GM19238 (cell line): ENCODE data around the gene WASF2.
"Not testable (repeated sequence)": the region's sequence is repeated elsewhere in the genome, so short reads cannot be mapped to it uniquely, and the experiment has no call there.

Experiments
- DNase-seq: peaks from one replicate; pipeline ENCODE4 v3.0.0; 2011; ENCODE audit warnings: low spot score; ENCODE audit not compliant: insufficient read length

WASF2 gene

DNA sequence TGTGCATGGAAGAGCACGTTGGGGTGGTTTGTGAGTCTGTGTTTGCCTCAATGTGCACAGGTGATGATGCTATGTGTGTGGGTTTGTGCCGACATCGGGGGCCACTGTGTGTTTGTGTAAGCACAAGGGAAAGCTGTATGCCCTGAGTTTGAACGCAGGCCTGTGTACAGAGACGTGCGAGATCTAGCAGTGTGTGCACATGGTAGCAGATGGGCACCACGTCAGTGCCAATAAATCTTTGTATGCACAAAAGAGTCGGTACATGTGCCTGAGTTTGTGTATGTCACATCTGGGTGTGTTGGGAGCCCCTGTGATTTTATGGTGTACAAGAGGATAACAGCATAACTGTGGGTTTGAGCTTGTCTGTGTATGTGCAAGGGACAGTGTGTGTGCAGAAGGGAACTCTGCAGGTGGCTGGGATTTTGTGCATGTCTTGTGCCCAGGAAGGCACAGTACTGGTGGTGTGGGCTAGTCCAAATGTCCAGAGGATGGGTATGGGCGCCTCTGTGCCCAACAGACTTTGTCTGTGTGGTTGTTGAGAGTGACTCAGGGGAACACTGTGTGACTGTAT is 32.0 kb upstream of the WASF2 start:
- no peak for DNase-seq

DNA sequence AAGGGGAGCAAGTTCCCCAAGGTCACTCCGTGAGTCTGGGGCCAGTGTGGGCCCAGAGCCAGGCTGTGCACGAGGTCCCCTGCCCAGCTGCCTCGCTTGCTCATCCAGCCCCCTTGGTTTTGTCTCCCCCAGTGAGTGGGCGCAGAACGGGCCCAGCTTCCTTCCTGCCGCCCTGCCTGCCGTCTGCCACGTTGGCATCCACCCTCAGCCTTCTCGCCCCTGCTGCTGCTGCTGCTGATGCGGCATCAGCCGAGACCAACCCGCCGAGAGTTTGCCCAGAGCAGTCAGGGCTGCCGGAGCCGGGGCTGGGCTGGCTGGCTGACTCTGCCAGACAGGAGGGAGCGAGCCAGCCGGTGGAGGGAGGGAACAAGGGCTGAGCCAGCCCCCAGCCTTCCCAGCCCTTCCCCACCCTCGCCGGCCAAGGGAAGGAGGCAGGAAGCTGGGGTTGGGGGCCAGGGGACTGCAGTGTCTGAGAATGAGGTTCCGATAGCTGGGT is 31.4 kb upstream of the WASF2 start:
- no peak for DNase-seq

DNA sequence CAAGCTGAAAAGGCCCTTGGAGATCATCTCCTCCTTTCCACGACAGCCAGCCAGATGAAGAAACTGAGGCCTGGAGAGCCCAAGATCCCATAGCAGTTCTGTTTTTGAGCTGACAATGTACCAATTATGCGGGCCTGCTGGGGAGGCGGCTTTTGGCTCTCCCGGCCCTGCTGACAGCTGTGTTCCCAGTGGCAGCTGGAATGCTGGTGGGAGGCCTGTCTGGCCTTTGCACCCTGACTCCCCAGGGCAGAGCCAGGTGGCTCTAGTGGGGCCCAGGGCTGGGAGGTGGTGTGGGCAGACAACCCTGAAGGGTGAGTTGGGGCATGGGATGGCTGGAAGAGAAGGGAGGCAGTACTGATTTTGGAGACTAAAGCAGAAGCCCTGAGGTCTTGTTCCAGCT is 30.7 kb upstream of the WASF2 start:
- DNase-seq, result no peak

DNA sequence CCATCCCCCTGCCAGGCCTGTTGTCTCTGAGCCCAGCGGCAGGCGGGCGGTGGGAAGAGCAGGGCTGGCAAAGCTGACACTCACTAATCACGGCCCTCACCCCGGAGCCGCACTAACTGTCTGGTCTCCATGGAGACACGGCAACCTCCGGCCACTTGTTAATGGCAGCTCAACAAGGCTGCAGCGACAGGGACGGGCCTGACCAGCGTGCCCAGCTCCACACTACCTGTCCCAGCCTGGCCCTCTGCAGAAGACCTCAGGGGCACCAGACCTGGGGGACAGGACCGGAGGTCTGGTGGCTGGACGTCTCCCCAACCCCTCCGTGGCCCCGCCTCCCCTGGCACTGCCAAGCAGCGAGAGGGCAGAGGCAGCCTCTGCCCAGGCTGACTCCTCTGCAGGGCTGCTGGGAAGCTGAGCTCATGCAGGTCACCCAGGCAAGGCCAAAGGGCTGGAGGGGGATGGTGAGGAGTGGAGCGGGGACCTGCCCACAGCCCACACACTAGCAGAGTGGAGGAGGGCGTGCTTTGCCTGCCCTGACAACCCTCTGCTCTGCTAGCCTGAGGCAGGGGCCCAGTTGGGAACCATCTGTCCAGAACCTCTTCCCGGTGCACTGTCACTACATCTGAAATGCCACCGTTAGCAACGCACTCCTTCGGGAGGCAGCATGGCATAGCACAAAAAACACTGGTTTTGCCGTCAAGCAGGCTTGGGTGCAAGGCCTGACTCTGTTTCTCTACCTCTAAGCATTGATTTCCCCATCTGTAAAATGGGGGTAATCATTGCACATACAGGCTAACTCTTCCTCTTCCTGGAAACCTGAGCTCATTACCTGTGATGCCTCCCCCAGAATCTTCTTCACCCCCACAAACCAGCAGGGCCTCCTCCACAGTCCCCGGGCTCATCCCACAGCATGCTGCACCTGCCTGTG is 29.6 kb upstream of the WASF2 start:
- DNase-seq, result no peak

DNA sequence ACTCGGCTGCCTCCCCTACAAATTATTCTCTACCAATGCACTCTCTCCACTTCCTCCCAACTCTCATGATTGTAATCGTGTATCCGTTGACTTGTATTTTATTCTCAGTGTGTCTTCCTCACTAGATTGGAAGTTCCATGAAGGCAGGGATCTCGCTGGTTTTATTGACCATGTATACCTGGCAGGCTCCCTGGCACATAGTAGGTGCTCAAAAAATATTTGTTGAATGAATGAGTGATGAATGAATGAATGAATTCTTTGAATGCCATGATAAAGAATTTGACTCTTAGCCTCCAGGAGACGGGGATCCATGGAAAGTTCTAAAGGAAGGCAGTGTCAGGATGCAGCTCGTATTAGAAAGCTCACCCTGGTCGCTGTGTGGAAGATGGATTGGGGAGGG is 28.8 kb upstream of the WASF2 start:
- no peak for DNase-seq

DNA sequence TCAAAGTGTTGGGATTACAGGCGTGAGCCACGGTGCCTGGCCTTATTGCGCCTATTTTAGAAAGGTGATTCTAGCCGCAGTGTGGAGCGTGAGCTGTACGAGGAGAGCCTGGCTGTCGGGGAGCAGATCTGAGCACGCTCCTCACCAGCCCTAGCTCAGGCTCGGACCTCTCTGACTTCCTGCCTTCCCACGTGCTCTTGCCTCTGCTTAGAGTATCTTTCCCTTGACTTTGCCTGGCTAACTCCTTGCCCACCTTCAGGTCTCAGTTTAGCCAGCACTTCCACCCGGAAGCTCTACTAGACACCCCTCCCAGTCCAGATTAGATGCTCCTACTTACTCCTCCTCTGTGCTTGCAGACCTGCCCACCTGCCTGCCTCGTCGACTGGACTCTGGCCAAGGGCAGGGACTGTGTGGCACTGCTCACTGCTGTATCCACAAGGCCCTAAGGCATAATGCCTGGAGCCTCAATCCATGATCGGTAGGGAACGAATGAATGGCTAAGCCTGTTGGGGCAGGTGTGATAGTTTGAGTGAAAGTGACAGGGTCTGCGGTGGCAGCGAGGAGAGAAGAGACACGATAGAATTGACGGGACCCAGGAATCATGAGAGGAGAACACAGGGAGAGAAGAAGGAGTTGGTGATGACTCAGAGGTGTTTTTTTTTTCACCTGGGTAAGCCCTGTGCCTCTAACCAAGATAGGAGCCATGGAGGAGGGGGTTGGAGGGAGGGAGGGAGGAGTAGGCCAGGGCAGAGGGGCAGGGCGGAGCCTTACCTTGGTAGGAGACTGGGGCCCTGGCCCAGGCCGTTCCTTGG is 28.1 kb upstream of the WASF2 start:
- no peak for DNase-seq

DNA sequence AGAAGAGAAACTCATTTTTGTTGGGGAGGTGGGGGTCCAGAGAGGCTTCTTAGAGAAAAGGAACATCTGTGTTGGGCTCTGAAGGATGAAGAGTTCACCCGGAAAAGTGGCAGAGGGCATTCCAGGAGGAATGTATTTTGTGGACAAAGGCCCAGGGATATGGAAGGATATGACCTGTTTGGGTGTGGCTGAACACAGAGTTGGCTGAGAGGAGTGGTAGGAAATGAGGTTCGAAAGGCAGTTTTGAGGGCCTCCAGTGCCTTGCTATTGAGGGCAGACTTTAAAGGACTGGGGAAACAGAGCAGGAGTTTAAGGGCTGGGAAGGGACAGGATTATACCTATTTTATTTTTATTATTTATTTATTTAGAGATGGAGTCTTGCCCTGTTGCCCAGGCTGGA is 27.3 kb upstream of the WASF2 start:
- DNase-seq, result no peak

DNA sequence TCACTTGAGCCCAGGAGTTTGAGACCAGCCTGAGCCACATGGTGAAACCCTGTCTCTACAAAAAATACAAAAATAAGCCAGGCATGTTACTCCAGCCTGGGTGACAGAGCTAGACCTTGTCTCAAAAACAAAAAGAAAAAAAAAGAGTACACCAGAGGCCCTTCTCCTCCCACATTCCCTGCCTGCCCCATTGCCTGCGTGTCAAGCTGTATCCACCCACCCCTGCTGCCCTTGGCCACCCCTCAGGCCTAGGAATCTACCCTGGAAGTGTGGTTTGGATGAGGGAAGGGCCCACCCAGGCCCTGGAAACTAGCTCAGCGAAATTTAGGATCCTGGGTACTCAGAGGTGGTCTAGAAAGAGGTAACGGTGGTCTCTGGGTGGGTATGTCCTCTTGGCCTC is 25.7 kb upstream of the WASF2 start:
- DNase-seq, result no peak

DNA sequence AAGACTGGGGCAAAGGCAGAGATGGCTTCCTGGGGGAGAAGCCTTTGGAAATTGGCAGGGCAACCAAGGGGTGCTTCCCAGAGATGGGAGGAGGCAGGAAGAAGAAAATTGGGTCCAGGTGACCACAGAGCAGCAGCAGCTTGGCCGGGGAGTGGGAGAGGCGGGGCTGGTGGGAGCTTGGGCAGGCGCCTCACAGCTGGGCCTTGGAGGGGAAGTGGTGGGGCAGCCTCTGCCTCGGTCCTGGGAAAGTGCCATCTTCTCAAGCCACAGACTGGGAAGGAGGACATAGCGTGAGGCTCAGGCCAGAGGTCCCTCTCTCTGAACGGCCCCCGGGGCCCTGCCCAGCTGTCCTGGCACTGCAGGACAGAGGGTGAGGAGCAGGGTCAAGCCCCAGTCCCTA is 24.0 kb upstream of the WASF2 start:
- no peak for DNase-seq

DNA sequence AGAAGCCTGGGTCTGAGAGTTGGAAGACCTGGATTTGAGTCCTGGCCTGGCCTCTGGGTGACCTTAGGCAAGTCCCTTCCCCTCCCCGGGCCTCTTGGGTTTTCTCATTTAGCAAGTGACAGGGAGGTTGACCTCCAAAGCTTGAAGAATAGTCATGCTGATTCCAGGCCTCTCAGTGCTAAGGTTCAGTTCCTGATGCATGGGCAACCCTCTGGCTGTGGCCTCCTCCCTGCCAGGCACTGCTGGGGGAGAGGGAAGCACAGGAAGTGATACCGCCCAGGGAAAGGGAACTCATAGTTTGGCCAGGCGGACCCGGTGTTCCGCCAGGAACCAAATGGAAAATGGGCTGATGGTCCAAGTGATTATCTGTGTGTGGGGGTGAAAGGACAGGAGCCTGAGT is 23.6 kb upstream of the WASF2 start:
- DNase-seq, result no peak

DNA sequence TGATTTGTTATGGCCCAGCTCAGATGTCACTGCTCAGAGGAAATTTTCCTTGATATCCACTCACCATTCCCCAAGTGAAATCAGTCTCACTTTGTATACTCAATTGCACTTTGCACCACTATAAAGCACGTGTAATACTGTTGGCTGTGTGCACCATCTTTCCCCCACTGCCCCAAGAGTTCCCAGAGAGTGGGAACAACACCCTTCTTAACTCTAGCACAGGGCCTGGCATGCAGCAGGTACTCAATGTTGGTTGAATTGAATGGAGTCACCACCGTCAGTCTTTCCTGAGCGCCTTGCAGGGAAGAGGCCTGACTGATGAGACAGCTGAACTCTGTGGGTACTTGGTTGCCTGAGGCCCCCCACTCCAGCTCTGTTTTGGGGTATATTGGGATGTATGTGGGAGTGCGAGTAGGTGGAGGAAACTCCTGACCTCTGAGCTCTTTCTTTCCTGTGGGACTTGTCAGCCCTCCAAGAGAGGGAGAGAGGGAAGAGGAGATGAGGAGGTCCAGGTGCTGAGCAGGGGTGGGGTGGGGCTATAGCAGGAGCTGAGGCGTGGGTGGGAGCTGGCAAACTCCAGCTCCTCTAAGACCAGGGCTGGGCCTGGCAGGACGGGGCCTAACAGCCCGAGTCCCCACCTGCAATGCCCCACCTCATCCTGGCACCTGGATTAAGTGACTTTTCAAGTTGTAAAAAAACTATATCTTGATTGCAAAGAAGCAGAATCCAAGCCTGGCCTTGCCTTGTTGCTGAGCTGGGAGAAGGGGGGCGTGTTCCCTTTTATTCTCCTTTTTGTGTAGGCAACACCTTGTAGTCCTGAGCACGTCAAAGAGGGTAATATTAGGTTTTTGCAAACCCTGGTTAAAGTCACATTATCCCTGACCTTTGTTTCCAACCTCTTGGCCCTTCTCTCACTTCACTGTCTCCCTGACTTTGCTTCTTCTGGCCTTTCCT is 19.4 kb upstream of the WASF2 start:
- no peak for DNase-seq

DNA sequence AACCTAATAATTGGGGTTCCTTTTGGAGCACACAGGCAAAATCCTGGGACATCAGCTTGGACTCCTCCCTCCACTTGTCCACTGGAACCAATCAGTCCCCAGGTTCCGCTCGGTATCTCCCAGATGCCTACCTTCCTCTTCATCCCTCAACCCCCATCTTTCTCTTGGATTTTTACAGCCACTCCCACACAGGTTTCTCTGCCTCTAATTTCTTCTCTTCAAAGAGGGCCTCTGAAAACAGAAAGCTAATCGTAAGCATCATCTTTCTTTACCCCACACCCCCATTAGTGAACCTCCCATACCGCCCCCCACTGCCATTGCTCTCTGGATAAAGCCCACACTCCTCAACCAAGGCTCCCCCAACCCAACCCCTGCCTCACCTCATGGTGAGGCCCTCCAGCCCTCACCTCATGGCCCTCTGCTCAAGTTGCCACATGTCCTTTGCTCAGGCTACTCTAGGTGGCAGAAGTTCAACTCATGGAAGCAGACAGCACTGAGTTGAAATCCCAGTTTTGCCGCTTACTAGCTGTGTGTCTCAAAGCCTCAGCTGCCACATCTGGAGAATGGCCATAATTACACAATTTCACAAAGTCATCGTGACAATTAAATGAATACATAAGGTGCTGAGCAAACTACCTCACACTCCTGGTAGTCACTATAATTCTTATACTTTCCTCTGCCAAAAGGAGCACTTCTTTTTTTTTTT is 18.1 kb upstream of the WASF2 start:
- DNase-seq, result no peak

DNA sequence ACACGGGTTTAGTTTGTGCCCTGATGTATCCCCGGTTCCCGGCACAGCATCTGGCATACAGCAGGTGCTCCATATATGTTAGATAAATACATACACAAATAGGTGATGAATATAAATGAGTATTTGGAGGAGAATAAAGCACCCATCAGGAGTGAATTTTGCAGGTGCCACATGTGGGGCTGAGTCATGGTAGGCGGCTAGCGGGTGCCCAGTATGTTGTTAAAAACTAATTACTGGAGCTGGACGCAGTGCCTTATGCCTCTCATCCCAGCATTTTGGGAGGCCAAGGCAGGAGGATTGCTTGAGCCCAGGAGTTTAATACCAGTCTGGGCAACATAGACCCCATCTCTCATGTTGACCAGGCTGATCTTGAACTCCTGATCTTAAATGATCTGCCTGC is 16.7 kb upstream of the WASF2 start:
- no peak for DNase-seq

DNA sequence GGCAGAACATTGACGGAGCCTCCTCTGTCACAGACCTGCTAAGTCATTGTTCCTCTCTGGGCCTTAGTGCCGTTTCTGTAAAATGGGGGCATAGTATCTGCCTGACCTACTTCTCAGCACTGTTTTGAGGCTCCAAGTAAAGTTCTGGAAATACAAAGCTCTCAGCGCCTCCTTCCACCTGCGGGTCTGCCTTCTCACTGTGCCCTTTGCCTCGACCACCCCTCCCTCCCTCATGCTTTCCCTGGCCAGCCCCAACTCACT is 15.4 kb upstream of the WASF2 start:
- DNase-seq, result no peak

DNA sequence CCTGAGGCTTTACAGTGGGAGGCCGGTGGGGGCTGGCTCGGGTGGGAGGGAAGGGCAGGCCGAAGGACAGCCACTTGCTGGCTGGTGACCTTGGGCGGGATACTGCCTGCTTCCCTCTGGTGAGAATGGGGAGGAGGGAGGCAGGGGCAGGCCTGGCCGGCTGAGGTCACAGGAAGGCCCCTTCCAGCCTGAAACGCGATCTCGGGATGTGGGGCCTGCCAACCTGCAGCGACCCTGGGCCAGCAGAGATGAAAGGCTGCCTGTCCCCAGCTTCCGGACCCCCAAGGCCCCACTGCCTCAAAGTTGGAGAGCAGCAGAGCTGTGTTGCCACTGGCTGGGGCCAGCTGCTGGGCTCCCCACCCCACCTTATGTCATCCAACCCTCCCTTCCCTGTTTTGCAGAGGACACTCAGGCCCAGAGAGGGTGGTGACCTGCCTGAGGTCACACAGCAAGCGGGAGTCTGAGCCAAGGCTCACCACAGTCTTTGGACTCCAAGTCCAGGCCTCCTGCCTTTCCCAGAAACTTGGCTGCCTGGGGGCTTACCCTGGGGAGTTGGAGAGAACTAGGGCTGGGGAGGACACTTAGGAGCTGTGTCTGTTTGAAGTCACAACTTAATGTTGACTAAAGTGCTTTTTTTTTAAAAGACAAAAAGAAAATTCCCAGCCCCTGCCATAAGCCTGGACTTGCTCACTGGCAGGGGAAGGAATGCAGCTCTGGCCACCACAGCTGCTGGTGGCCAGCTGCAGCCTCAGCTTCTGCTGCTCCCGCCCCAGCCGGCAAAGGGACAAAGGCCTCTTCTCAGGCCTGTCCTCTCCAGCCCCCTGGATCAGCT is 14.8 kb upstream of the WASF2 start:
- DNase-seq, result no peak

DNA sequence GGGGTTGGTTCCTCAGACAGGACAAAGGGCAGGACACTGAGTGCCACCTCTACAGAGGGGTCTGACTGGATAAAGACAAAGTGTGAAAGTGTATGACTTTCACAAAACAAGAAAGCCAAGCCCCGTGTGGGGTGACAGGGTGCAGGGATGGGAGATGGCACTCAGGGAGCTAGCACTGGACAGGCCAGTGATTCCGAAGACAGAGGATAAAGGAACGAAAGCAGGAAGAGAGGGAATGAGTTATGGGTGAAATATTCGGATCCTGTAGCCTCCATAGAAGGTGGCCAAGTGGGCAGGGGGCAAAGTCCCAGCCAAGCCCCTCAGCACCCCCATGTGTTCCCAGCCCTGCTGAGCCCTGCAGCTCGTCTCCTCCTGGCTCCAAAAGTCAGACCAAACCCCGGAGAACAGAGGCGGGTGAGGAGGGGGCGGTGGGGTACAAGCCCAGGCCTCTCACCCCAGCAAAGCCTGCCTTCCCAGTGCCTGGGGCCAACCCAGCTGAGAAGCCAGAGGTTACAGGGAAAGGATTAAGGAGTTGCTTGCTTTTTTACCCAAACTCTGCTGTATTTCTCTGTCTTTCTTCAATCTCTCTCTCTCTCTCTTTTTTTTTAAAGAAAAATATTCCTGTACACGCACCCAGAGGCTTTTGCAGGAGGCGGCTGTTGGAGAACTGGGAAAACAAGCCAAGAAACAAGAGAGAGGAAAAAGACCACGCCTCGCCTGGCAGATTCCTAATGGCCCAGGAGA is 14.0 kb upstream of the WASF2 start:
- DNase-seq, result no peak

DNA sequence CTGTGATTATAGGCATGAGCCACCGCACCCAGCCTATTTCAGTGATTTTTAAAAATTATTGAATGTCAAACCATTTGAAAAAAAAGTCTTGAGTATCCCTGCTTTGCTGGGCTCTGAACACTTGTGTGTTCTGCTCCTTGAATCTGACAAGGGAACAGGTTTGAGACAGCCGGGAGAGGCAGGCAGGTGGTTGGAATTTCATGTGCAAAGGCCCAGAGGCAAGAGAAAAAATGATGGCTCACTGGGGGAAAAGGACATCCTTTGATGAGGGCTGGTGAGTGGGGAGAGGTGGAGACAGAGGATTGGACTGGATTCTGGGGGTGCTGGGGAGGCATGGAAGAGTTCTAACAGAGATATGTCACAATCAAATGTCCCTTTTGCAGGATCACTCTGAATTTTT is 13.1 kb upstream of the WASF2 start:
- no peak for DNase-seq

DNA sequence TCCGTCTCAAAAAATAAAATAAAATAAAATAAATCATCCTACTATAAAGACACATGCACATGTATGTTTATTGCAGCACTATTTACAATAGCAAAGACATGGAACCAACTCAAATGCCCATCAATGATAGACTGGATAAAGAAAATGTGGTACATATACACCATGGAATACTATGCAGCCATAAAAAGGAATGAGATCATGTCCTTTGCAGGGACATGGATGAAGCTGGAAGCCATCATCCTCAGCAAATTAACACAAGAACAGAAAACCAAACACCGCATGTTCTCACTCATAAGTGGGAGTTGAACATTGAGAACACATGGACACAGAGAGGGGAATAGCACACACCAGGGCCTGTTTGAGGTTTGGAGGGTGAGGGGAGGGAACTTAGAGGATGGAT is 11.2 kb upstream of the WASF2 start:
- not testable (repeated sequence) for DNase-seq

DNA sequence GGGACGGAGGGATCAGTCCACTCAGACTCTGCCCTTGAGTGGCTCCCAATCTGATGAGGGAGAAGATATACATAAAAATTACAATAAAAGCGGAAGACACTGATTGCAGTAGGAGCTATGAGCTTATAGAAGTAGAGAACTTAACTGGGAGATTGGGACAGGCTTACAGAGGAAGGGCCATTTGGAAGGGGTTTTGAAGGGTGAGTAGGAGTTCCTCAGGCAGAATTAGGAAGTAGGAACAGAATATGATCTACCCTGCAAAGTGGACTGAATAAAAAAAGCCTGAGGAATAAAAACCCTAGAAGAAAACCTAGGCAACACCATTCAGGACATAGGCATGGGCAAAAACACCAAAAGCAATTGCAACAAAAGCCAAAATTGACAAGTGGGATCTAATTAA is 9.2 kb upstream of the WASF2 start:
- DNase-seq, result no peak
